SW480 (cell line): ENCODE results near the gene NID1.
"Not testable (repeated sequence)": the region's sequence is repeated elsewhere in the genome, so short reads cannot be mapped to it uniquely, and the experiment has no call there.

Source experiments
- DNase-seq: peaks from one replicate; pipeline ENCODE4 v3.0.0-alpha.2; 2016; ENCODE audit warnings: low spot score

The NID1 gene

GRCh38 chr1:235999259-235999925 is 65.5 kb downstream of the NID1 start:
- no peak for DNase-seq

DNA sequence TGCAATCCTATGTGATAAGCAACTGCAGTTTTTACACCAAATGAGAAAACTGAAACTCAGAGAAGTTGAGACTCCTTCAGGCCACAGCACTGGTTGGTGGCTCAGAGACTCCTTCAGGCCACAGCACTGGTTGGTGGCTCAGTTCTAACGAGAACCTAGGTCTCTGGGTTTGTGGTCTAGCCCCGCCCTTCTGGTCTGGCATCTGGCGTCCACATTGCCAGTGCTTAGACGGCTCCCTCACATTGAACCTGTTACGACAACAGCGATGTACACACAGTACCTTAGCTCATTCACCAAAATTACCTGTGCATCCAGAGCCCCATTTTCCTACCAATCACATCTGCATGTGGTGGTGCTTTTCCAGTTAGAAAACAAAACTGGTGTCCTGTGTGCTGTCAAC is 66.1 kb downstream of the NID1 start:
- peak; percentile 9 for DNase-seq

GRCh38 chr1:235997931-235998330 is 67.0 kb downstream of the NID1 start:
- no peak for DNase-seq

DNA sequence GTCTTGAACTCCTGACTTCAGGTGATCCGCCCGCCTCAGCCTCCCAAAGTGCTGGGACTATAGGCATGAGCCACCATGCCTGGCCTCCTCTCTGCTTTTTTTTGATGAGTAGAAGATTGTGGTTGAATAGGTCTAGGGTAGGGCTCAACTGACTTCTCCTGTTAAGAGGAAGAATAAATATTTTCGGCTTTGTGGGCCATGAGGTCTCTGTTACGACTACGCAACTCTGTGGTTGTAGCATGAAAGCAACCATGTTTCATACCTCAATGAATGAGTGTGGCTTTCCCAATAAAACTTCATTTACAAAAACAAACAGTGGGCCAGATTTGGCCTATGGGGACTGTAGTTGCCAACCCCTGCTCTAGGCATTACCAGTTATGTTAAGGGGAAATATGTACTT is 67.8 kb downstream of the NID1 start:
- DNase-seq: no peak

DNA sequence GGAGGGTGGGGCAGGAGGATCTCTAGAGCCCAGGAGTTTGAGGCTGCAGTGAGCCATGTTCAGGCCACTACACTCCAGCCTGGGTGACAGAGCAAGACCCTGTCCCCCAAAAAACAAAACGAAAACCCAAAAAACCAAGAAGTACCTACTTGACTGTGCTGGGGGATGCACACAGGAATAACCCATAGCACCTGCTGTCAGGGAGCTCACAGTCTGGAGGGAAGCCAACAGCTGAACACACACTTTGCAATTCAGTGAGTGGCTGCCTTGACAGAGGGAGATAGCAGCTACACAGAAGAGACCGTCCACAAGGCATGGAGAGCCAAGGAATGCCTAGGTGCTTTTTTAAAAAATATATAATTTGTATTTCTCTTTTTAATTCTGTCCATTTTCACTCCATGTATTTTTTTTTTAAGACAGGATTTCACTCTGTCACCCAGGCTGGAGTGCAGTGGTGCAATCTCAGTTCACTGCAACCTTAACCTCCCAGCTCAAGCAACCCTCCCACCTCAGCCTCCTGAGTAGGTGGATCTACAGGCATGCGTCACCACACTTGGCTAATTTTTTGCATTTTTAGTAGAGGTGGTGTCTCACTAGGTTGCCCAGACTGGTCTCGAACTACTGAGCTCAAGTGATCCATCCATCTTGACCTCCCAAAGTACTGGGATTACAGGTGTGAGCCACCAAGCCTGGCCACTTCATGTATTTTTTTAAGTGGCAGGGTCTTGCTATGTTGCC is 68.7 kb downstream of the NID1 start:
- DNase-seq: no peak

DNA sequence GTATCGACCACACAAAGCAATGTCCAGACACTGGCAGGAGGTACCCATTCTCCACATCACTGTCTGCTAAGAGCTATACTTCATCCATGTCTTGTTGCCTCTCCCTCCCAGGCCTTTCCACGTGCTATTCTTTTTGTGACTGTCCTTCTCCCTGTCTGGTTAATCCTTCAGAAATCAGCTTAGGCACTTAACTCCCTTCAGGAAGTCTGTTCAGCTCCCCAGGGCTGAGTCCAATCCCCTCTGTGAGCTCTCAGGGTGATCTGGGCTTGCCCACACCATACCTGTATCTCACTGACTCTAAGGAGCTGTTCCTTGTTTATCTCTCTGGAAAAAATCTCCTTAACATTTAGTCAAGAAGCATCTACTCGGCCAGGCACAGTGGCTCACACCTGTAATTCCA is 69.4 kb downstream of the NID1 start:
- no peak for DNase-seq

- DNase-seq: no peak
These were observed 71.2 kb downstream of the NID1 start for GRCh38 chr1:235993652-235994051.

GRCh38 chr1:235992868-235993267 is 72.0 kb downstream of the NID1 start:
- DNase-seq: no peak

DNA sequence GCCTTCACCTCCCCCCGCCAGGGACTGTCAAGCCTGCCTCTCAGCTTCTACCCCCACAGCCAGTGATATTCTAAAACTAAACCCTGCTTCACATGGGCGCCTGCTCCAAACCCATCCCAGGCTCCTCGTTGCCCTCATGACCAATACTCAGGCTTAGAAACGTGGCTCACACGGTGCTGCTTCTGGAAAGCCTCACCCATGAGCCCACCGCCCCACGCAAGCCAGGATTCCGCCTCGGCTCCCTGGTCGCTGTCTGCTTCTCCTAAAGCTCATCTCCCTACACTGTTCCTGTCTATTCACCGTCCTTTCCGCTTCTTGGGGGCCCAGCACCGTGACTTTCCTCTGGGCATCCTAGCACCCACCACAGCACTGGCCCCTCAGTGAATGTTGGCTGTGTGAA is 72.5 kb downstream of the NID1 start:
- no peak for DNase-seq

GRCh38 chr1:235990330-235990795 is 74.5 kb downstream of the NID1 start:
- DNase-seq: no peak

DNA sequence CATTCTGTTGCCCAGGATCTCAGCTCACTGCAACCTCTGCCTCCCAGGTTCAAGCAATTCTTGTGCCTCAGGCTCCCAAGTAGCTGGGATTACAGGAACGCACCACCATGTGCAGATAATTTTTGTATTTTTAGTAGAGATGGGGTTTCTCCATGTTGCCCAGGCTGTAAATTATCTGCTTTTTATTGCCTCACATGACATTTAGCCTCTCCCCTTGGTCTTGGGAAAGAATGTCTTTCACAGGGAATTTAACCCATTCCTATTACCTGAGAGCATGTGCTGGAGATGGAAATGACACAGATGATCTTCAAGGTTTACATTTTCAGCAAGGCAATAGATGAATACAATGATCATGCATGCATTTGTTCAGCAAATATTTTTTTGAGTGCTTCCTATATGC is 75.8 kb downstream of the NID1 start:
- no peak for DNase-seq

DNA sequence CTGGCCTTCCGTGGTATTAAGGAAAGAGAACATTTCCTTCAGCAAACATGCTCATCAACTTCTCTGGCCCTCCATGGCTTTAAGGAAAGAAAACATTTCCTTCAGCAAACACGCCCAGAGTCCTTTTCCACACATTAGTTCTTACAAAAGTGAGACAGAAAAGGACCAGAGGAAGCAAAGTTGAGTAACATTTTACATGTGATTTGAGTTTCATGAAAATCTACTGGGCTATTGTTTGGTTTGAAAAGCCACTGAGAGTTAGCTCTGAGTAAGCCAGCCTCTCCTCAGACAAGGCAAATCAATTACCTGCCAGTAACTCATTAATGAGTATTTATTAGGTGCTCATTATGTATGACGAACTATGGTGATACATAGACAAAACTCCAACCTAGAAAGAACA is 78.0 kb downstream of the NID1 start:
- no peak for DNase-seq

DNA sequence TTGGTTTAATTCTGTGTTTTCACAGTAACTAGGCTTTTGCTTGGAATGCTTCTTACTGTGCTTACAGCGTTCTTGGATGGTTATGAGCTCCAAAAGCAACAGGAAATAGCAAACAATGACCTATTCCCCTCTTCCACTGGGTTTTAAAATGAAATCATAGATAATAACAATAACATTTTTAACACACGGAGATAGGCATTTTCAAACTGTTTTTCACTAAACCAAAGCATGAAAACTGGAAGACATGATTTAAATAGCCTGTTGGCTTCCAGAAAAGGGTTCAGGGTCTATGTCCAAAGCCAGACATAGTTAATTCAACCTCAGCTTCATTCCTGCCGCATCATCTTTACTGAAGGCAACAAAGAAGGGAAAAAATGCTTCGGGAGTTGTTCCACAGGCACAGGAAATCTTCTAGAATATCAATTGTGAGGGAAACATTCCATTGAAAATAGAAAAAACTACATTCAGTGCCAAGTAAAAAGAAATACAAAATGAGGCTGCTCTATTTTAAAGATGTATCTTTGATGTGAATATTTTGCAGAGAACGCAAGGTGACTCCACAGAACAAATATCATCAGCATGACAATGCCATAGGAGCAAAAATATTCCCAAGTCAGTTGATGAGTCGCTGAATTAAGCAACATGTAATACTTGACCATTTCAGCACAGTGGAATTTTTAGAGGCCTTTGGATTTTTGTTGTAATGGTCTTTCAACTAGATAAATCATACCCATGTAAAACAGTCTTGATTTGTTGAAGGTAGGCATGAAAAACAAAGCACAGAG is 80.7 kb downstream of the NID1 start:
- DNase-seq: no peak

GRCh38 chr1:235980976-235981375 is 83.9 kb downstream of the NID1 start:
- no peak for DNase-seq

GRCh38 chr1:235979716-235980333 is 85.1 kb downstream of the NID1 start:
- DNase-seq: no peak

DNA sequence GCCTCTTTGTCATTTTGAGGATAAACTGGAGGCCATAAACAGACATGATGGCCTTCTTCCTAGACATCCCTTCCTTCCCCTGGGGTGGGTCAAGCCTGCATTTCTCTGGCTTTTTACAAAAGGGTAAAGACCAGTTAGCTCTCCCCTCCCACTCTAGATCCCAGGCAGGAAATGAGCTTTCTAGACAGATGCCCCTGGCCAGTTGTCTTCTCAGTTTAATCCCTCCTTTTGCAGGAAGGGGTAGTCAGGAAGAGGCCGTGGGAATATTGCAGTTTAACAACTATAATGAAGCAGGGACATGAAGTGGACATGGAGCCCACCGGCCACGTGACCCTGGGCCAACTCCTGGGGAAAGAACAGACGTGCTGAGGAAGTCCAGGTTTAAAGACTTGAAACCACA is 85.7 kb downstream of the NID1 start:
- DNase-seq: no peak

GRCh38 chr1:235976490-235976889 is 88.4 kb downstream of the NID1 start:
- no peak for DNase-seq

GRCh38 chr1:235974616-235975015 is 90.3 kb downstream of the NID1 start:
- DNase-seq: no peak

DNA sequence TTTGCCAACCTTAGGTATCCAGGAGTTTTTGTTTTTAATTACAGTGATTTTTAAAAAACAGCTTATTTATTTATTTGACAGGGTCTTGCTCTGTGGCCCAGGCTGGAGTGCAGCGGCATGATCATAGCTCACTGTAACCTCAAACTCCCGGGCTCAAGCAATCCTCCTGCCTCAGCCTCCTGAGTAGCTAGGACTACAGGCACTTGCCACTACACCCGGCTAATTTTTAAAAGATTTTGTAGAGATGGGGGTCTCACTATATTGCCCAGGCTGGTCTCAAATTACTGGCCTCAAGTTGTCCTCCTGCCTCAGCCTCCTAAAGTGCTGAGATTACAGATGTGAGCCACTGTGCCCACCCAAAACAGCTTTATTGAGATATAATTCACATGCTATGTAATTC is 92.2 kb downstream of the NID1 start:
- not testable (repeated sequence) for DNase-seq

GRCh38 chr1:235972311-235972689 is 92.6 kb downstream of the NID1 start:
- DNase-seq: no peak

GRCh38 chr1:235971571-235972310 is 93.1 kb downstream of the NID1 start:
- peak; percentile 75 for DNase-seq

DNA sequence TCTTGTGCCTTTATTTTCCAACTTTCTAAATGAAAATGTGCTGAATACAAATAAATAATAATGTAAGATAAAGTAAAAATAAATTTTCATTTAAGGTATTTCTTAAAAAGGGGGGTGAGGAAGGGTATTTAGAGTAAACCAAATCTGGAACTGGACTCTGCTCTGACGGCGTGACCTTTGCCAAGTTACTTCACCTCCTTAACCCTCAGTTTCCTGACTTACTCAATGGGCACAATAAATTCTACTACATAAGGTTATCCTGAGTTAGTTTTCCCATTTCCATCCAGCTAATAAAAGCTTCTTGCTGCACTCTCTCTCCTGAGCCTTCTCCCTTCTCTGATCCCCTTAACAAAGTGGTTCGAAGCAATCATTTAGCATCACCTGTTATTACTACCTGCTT is 93.9 kb downstream of the NID1 start:
- no peak for DNase-seq
